ENCODE data around the gene LAMA3.

The LAMA3 gene

DNA sequence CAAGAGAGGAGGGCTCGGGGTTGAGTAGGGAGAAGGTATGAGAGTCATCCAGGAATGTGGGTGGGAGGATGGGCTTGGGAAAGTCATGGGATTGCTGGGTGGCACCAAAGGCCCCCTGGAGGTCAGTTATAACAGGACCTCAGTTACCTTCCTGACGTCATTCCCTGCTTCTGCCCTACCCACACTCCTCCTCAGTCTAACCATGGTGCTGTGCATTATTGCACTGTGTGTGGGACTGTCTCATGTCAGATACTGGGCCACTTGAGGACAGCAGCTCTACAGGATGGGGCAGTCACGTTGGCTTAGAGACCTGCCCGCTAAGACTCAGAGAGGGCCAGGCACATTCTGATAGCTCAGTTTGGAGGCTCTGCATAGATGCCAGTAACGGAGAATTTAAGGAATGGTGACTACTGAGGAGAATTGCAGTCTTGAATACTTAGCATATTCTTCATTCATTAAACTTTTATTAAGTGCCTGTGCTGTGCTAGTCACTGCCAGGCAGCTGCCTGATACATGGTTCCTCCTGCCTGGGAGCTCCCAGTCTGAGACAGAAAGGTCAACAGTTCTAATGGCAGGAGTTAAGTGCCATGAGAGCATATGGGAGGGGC is 90.5 kb downstream of the LAMA3 start:
- no peak for DNase-seq

DNA sequence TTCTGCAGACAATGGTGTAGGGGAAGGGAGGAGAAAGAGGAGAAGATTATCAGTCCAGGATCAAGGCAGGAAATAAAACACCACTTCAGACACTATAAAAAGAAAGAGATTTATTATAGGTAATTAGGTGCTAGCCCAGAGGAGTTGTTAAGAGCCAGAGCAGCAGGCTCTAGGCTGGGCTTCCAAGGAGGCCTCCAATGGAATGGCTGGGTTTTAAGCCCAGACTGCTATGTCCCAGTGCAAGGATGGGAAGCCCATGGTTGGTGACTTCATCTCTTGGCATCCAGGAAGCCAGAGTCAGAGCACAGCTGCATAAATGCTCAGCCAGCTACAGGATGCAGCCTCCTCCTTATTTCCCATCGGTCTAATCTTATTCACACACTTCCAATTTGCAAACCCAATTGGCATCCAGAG is 95.6 kb downstream of the LAMA3 start:
- DNase-seq: no peak

DNA sequence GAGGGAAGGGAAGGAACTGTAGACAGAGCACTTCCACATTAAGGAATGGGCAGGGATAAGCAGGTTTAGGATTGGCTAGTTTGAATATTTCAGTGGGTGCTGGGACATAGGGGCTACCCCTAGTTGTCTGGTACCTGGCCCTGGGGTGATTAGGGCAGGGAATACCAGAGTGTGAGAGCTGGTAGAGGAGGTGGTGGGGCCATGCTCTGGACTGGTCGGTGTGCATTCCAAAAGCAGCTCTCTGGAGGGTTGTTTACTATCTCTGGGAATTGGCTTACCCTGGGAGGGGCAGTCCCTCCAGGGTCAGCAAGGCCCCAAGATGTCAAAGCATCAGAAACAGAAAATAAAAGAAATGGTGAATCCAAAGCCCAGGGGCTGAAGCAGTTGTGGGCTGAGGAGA is 103.8 kb downstream of the LAMA3 start:
- DNase-seq: no peak

DNA sequence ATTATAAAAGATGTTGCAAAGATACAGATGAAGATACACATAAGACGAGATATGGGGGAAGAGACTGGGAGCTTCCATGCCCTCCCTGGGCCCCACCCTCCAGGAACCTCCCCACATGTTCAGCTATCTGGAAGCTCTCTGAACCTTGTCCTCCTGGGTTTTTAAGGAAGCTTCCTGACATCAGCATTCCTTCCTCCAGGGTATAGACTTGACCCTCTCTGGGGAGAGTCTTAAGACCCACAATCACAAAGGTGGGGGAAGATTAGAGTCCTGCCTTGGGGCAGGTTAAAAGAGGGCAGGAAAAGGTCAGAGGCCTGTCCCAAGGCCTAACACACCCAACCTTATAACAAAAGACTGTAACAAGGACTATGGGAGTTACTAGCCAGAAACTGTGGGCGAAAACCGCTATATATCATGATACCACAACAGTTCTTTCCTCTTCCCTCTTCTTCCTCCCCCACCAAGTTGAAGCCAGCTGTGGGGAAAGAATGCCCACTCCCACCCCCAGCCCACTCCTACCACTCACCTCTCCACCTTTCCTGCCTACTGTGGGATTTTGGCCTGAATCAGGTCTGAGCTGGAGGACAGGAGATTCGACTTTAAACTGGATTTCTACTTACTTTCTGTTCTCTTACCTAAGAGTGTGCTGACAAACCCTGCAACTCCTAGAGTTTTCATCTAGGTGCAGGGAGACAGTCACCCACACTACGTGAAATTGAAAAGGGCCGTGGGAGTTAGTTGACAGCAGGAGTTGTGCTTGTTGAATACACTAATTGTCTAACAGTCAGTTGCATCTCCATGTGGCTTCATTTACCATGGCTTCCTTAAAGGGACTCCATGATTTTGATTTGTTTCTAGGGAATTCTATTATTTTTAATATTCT is 105.0 kb downstream of the LAMA3 start:
- DNase-seq: no peak

DNA sequence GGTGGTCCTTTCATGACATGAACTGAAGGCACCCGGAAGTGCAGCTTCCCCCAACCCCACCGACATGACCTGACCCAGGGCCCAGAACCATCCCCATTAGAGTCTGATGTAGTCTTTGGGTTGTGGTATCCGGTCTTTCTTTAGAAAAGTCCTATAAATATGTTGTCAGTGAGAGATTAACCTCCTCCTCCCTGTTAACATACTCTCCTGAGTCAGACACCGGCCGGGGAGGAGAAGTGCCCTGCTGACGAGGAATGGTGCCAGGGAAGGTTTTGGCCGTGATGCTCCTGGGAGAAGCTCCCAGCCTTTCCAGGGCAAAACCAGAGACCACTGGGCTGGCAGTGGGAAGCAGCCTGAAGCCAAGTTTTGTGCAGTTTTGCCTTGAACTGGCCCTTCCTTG is 109.0 kb downstream of the LAMA3 start:
- DNase-seq: no peak

DNA sequence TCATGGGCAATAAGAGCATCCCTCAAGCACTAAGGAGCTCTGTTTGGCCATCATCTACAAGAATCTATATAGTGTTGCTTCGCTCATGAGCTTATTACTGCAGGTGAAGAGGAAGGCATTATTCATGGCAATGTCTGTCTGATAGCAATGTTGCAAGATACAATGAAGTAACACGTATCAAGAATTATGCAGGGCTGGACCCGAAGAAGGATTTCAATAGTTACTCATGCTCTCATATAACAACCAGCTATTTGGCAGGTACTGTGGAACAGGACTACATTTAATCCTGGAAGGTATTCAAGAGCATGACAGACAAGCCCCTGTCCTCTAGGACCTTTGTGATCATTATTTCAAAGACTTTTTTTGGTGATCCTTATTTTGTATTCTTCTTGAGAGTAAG is 109.6 kb downstream of the LAMA3 start:
- no peak for DNase-seq

DNA sequence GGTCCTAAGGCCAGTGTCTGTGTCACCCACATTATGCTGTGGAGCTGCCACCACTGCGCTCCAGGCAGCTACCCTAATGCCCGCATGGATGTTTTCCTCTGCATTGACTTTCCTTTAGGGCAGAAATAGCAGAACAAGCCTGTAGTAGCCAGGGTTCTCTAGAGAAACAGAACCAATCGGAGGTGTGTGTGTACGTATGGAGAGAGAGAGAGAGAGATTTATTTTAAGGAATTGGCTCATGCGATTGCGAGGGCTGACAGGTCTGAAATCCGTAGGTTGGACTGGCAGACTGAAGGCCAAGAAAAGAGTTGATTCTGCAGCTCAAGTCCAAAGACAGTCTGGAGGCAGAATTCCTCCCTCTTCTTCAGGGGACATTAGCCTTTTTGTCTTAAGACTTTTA is 110.3 kb downstream of the LAMA3 start:
- DNase-seq: no peak

DNA sequence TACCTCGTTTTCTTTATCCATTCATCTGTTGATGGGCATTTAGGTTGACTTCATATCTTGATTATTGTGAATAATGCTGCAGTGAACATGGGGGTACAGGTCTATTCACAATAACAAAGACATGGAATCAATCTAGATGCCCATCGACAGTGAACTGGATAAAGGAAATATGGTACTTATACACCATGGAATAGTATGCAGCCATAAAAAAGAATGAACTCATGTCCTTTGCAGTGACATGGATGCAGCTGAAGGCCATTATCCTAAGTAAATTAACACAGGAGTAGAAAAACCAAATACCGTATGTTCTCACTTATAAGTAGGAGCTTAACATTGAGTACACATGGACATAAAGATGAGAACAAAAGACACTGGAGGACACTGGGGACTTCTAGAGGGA is 111.6 kb downstream of the LAMA3 start:
- DNase-seq: no peak

DNA sequence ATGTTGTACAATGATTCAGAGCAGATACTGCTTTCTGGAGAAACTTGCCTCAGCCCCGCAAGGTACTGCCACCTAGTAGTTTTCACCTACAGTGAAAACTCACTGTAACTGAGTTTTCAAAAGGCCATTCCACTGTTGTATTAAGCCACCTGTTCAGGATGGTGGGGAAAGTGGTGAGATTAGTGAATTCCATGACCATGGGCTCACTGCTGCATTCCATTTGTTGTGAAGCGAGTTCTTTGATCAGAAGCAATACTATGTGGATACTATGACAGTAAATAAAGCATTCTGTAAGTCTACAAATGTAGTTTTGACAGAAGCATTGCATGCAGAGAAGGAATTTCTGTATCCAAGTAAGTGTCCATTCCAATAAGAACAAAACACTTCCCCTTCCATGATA is 113.6 kb downstream of the LAMA3 start:
- DNase-seq: no peak

DNA sequence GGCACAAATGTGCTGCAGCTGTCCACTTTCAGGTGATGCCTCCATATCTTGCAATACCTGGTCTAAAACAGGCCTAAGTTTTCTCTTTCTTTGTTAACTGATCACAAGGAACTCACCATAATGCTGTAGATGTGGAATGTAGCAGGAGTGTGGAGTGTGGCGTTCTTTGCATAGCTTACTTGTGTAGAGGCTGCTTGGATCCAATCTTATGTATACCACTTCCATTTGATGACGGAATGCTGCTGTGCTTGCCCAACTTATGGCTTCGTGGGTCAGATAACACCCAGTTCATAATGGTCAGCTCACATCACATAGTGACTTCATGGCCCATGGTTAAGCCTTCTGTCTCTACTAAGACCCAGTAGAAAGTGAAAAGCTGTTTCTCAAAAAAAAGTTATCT is 114.5 kb downstream of the LAMA3 start:
- DNase-seq: no peak

DNA sequence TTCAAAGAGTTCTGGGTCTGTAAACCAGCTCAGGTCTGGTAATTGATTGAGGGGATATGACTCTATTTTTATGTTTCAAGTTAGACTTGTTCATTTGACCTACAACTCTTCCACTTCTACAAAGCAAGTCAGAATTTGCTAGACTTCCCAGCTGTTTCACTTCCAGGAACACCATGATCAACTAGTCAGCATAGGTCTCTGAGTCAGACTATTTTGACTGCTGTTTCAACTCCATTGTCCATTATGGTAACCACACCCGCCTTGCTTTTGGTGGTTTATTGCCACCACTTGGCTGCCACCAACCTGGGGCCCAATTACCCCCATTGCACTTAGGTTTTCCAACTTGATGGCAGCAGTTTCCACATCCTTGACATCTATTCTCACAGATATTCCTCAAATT is 116.6 kb downstream of the LAMA3 start:
- no peak for DNase-seq

DNA sequence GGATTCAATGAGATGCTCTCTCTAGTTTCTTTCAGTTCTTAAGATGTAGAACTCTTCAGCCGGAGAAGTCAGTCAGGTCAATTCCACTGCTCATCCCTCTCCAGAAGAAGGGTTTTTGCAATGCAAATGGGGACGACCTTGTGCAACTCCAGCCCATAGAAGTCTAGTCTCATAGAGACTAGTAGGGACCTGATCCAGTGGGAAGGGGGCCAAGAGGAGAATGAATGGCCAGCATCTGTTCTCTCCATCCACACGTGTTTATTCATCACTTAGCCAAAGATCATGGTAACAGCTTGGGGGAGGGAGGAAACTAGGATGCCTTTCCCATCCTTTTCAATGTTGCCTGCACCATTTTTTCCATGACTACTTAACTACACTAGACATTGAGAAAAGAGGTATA is 120.2 kb downstream of the LAMA3 start:
- DNase-seq: no peak

DNA sequence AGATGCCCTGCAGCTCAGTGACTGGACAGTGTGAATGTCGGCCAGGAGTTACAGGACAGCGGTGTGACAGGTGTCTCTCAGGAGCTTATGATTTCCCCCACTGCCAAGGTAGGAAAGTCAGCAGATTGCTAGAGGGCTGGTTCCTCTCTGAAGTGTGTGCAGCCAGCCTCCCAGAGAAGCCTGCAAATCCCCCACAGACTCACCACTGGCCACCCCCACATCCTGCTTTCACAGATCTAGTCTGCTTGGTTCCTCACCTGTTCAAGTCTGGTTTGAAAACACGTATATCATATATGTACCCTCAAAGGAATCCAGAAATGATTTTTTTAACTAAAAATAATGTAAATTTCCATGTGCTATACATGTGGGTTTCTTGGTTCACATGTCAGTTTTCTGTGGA is 121.1 kb downstream of the LAMA3 start:
- no peak for DNase-seq

DNA sequence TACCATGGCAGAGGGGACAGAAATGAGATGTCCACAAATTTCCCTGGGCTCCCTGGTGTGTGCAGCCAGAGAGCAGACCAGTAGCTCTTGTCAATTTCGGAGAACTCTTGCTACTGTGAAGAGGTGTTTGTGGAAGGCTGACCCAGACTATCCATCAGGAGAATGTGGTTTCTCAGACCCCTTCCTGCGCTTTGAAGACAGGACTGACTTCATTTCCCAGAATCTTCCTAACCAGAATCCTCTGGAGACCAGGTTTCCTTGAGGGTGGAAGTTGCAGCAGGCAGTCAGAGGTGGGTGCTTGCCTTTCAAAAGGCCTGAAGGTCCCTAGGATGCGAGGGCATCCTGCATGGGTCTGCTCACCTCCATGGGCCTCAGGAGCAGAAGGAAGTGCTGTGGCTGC is 121.9 kb downstream of the LAMA3 start:
- no peak for DNase-seq

DNA sequence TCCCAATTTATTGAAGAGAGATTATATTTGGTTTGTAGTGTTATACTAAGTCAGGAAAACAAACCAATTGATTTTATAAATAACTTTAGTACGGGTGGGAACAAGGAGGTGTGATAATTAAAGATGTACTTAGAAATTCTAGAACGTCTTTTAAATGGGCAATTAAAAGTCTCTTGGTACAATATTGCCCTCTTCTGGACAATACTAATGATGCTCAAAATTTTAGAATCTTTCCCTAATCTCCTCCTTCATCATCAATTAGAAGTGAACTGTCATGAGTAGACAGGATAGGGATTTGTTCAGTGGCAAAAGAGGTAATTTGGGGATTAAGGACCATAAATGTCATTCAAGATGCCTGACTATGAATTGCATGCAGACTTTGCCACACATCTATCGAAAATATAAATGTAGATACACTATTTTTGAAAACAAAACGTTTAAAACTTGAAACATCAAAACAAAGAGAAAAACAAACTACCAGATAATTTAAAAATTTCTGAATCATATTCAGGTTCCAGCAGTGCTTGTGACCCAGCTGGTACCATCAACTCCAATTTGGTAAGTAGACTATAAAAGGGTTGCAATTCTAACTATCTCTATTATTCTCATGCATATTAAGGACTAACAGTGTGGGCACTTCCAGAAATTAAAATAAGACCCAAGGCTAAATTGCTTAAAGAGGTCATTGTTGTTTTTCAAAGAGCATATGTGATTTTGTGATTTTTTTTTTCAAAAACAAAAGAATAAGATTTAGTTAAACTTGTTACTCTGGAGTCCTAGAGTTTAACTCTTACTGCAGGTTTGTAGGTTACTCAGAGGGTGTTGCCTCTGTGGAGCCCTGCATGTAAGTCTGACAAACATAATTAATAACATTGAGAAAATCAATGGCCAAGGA is 123.5 kb downstream of the LAMA3 start:
- peak; percentile 42 for DNase-seq

DNA sequence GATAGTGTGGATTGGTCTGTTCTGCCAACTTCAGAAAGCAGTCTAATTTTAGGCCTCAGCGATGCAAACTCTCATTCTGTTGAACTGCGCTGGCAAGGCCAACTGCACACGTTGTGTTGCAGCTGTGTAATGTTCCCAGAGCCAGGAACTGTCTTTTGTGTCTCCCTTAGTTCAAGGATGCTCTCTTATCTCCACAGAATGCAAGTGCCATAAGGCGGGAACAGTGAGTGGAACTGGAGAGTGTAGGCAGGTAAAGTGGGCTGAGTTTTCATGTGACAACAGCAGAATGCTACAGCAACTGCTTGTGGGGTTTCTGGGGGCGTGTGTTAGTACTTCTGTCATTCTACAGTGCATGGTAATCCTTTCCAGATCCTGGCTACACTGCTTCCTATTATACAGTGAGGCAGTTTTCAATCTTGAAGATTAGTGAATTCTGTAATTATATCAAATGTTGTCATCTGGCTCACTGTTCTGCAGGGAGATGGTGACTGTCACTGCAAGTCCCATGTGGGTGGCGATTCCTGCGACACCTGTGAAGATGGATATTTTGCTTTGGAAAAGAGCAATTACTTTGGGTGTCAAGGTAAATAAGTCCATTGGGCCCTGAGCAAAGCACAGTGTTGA is 125.8 kb downstream of the LAMA3 start:
- DNase-seq: no peak

DNA sequence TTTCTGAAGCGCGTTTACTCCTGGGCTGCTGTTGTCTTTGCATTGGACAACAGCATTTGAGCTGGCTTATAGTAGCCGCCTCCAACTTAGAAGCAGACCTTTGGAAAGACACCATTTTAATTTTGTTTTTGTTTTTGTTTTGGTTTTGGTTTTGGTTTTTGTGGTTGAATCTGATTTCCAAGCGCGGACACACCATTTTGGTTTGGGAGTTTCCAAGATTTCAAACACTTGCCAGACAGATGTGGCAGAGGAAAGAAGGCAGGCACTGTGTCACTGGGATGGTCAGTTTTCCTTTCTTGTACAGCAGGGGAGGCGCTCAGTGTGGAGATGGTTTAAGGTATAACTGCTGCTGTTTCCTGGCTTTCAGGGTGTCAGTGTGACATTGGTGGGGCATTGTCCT is 126.8 kb downstream of the LAMA3 start:
- no peak for DNase-seq

DNA sequence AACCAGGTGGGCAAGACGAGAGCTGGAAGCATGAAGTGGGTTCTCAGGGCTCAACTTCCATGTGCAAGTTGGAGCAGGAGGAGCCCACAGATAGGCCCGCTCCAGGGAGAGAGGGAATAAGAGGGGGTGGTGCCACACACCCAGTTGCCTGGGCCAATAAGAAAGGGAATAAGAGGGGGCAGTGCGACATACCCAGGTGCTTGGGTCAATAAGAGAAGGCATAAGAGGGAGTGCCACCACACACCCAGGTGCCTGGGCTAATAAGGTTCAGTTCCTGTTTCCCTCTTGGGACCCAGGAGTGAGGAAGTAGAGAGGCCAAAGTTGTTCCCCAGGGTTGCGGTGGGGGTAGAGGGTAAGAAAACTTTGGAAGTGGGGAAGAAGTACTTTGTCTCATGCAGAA is 127.5 kb downstream of the LAMA3 start:
- DNase-seq: no peak

DNA sequence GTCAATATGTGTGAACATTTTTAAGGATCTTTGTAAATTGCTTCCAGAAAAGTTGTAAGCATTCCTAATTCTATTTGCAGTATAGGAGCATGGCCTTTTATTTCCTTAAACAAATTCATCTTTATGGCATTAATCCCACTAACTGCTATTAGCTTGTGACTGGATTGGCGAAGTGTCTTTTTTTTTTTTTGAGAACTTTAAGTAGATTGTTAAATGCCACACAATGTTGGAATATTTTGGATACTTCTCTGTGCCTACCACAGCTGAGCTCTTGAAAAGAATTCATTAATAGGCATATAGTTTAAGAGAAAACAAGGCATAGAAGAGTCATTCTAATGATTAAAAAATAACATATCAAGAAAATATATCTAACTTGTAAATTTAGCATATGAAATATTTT is 129.7 kb downstream of the LAMA3 start:
- DNase-seq: no peak

DNA sequence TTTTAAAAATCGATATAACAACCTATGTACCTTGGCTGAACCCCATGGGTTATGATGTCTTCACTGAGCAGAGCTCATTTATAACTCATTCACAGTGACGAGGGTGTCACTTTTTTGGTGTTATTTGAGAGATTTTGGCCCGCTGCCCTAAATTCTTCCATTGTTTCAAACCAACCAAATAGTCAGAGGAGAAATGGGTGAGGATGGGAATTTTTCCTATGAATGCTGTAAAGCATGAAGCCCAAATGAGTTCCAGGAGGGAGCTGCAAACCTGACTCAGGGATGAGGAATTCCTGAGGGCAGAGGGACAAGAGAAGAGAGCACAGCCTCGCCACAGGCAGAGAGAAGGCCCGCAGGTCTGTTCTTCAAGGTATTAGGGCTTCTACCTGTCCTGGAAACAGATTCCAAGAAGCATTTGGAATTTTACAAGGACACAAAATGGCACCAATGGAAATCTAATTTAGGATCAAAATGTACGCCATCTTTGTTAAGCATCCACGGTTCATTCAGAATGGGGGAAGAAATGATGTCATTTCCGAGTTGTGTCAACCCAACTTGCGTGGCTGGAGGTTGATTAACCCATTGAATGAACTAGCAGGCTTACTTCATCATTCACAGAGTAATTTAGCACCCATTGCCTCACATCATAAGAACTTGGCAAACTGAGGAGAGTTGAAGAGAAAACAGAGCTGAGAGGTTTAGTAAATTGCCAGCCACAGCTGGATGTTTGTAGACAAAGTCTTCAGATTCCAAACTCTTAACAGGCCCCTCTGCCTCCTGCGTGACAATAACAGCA is 133.5 kb downstream of the LAMA3 start:
- no peak for DNase-seq

DNA sequence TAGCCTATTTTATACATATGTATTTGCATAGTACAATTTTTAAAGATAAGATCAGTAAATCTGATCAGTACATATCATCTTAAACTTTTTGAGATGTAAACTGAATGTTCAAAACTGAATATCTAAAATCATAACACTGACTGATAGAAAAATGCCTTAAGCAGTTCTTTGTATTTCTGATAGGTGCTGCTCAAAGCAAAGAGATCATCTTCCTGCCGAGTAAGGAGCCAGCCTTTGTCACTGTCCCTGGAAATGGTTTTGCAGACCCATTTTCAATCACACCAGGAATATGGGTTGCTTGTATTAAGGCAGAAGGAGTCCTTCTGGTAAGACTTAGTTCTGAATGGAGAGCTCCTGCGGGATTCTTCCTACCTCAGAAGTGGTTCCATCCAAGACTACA is 135.0 kb downstream of the LAMA3 start:
- peak; percentile 19 for DNase-seq

DNA sequence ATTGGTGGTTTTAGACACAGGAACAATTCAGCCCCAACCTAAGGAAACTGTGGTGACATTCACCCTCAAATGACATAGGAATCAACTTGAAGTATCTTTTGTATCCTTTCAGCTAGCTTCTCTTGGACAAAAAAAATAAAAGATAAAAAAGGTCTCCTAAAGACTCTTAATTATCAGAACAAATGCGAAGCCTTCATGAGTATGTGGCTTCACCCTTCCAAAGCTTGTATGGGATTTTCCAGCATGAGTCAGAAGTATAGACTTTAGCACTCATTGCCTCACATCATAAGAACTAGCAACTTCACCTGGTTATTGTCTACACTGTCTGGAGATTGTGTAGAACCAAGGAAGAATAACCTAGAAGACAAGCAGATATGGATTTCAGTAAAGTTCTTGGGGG is 135.4 kb downstream of the LAMA3 start:
- no peak for DNase-seq
